Measurements from ENCODE around the gene WDR64. TPM values are rescaled to one million over a fixed set of nuclear protein-coding genes. Genes with fewer than 3 reads are reported as not detected.
"Not testable (repeated sequence)": the region's sequence is repeated elsewhere in the genome, so short reads cannot be mapped to it uniquely, and the experiment has no call there.

Gene WDR64
- total RNA-seq, 1 donor from 2014 or later, result not detected

DNA sequence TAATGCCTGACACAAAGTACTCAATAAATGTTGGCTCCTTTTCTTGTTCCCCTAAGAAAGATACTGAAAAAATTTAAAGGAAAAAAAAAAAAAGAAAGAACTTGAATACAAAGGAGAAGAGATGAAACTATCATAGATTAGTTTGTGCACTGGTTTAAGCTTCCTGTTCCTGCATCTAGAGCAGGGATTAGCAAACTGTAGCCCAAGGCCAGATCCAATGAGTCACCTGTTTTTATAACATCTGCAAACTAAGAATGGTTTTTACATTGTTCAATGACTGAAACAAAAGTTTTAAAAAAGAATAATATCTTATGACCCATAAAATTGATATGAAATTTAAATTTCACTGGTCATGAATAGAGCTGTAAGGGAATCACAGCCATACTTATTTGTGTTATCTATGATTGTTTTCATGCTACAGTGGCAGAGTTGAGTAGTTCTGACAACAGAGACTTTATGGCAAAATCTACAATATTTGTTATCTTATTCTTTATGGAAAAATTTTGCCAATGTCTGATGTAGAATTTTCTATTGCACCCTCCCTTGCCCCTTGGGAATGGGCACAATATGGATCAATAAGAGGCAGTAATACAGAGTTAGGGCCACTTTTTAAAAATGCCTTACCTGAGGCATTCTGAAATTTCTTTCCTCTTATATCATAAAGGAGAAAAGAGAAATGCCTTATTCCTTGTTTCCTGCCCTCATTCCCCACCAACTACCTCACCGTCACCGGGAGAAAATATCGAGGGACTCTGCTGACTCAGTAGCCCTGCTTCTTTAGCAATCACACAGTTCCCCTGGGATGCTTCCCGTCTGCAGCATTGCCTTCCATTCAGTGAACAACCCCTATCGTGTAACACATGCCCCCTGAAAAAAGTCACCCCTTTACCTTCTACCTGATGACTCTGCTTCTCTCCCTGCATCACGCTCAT, 50.6 kb downstream of the WDR64 start:
- no peak overlapping the region for H3K4me3 Mint-ChIP-seq (ENCODE audit: unreplicated experiment)
- no peak for DNase-seq
- no peaks in the 10 kb centered on the region for H3K4me1 Mint-ChIP-seq (ENCODE audit: low read depth, unreplicated experiment)
- TF ChIP-seq, protein P1, sequence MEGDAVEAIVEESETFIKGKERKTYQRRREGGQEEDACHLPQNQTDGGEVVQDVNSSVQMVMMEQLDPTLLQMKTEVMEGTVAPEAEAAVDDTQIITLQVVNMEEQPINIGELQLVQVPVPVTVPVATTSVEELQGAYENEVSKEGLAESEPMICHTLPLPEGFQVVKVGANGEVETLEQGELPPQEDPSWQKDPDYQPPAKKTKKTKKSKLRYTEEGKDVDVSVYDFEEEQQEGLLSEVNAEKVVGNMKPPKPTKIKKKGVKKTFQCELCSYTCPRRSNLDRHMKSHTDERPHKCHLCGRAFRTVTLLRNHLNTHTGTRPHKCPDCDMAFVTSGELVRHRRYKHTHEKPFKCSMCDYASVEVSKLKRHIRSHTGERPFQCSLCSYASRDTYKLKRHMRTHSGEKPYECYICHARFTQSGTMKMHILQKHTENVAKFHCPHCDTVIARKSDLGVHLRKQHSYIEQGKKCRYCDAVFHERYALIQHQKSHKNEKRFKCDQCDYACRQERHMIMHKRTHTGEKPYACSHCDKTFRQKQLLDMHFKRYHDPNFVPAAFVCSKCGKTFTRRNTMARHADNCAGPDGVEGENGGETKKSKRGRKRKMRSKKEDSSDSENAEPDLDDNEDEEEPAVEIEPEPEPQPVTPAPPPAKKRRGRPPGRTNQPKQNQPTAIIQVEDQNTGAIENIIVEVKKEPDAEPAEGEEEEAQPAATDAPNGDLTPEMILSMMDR (IDR thresholded peaks at IDR 0.05; ENCODE audit: partially characterized antibody, unreplicated experiment), result no peak
- no peaks in the 10 kb centered on the region for H3K27me3 Mint-ChIP-seq (ENCODE audit: unreplicated experiment)
- H3K9me3 Mint-ChIP-seq (ENCODE audit: unreplicated experiment), result no peaks in the 10 kb centered on the region
- H3K27ac Mint-ChIP-seq (ENCODE audit: unreplicated experiment), result no peak overlapping the region
- no peaks in the 10 kb centered on the region for H3K36me3 Mint-ChIP-seq (ENCODE audit: unreplicated experiment)

DNA sequence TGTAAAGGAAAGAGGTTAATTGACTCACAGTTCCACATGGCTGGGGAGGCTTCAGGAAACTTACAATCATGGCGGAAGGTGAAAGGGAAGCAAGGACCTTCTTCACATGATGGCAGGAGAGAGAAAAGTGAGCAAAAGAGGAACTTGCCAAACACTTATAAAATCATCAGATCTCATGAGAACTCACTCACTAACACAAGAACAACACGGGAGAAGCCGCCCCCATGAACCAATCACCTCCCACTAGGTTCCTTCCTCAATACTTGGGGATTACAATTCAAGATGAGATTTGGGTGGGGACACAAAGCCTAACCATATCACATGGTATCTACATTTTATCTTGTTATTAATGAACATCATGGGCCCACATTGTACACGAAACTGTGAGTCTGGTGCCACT, 51.7 kb downstream of the WDR64 start:
- H3K27ac Mint-ChIP-seq (ENCODE audit: unreplicated experiment); H3K4me3 Mint-ChIP-seq (ENCODE audit: unreplicated experiment); H3K9me3 Mint-ChIP-seq (ENCODE audit: unreplicated experiment); H3K27me3 Mint-ChIP-seq (ENCODE audit: unreplicated experiment); H3K36me3 Mint-ChIP-seq (ENCODE audit: unreplicated experiment); DNase-seq; H3K4me1 Mint-ChIP-seq (ENCODE audit: low read depth, unreplicated experiment): not testable (repeated sequence)

DNA sequence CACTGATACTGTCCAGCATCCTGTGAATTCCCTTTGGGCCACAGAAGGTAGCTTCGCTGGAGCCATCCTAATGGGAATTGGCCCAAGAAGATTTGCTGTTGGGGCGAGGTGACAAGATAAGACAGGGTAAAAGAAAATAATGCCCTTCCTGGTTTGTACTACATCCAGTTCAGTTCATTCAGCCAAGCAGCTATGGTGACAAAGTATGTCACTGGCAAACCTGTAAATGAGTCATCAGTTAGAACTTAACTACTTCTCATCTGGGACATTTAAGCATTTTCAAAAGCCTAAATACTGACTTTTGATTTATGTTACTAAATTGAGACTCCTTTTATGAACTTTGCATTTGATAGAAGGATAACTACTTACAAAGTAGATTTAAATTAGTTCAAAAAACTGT, 54.2 kb downstream of the WDR64 start:
- TF ChIP-seq, protein P1 (IDR thresholded peaks at IDR 0.05; ENCODE audit: partially characterized antibody, unreplicated experiment), result no peak
- Mint-ChIP-seq H3K27ac (ENCODE audit: unreplicated experiment) (no peak overlapping the region), H3K4me1 (ENCODE audit: low read depth, unreplicated experiment) (no peaks in the 10 kb centered on the region), H3K4me3 (ENCODE audit: unreplicated experiment) (no peak overlapping the region), H3K27me3 (ENCODE audit: unreplicated experiment) (no peaks in the 10 kb centered on the region), H3K36me3 (ENCODE audit: unreplicated experiment) (no peaks in the 10 kb centered on the region), H3K9me3 (ENCODE audit: unreplicated experiment) (no peaks in the 10 kb centered on the region)
- DNase-seq, result no peak

DNA sequence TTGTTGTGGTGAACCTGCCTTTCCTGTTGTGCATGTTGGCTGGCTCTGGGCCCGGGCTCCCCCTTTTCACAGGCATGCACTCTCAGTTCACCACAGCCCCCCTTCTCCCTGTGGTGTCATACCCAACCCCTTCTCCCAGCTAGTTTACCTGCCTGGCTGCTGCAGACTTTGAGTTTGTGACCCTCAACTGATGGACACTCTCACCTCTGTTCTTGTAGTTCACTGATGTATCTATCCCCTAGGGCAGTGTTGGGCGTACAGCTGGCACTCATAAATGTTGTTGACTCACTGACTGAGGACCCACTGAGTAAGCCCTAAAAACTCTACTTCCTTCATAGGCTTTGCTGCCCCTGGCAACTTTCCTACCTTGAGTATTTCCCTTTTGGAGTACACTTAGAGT, 54.9 kb downstream of the WDR64 start:
- TF ChIP-seq, protein P1 (IDR thresholded peaks at IDR 0.05; ENCODE audit: partially characterized antibody, unreplicated experiment), result no peak
- Mint-ChIP-seq H3K27ac (ENCODE audit: unreplicated experiment) (no peak overlapping the region), H3K27me3 (ENCODE audit: unreplicated experiment) (no peaks in the 10 kb centered on the region), H3K4me1 (ENCODE audit: low read depth, unreplicated experiment) (peaks cover 2% of the 10 kb centered on the region), H3K4me3 (ENCODE audit: unreplicated experiment) (no peak overlapping the region), H3K9me3 (ENCODE audit: unreplicated experiment) (no peaks in the 10 kb centered on the region), H3K36me3 (ENCODE audit: unreplicated experiment) (no peaks in the 10 kb centered on the region)
- no peak for DNase-seq

DNA sequence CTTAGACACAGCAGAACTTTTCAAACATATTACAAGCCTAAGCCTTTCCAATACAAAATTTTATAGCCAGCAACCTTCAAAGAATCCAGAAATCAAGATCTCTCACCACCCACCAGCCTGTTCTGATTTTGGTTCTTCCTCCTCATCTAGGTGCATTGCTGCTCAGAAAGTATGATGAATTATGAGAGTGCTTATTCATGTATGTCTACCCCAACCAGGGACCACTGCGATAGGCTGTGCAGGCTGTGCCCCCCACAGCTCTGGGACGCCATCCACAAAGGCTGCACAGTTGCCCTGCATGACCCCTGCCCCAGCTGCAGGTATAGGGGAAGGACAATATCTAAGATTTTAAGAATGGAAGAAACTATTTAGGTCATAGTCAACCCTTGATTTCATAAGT, 55.4 kb downstream of the WDR64 start:
- Mint-ChIP-seq H3K4me1 (ENCODE audit: low read depth, unreplicated experiment) (peaks cover 4% of the 10 kb centered on the region), H3K9me3 (ENCODE audit: unreplicated experiment) (no peaks in the 10 kb centered on the region), H3K4me3 (ENCODE audit: unreplicated experiment) (no peak overlapping the region), H3K36me3 (ENCODE audit: unreplicated experiment) (no peaks in the 10 kb centered on the region), H3K27ac (ENCODE audit: unreplicated experiment) (no peak overlapping the region), H3K27me3 (ENCODE audit: unreplicated experiment) (no peaks in the 10 kb centered on the region)
- no peak for DNase-seq
- TF ChIP-seq, protein P1 (IDR thresholded peaks at IDR 0.05; ENCODE audit: partially characterized antibody, unreplicated experiment), result no peak

Measured in glutamatergic neuron (in vitro differentiated cells).